Measurements from ENCODE around the gene TRAM2. TPM values are rescaled to one million over a fixed set of nuclear protein-coding genes. Genes with fewer than 3 reads are reported as not detected.

Gene TRAM2
- total and polyA plus RNA-seq, 2 of the 13 experiments (the other 11 are each of a cell fraction or from before 2014, with no cell fraction given) = 49.1 to 72.5 TPM

DNA sequence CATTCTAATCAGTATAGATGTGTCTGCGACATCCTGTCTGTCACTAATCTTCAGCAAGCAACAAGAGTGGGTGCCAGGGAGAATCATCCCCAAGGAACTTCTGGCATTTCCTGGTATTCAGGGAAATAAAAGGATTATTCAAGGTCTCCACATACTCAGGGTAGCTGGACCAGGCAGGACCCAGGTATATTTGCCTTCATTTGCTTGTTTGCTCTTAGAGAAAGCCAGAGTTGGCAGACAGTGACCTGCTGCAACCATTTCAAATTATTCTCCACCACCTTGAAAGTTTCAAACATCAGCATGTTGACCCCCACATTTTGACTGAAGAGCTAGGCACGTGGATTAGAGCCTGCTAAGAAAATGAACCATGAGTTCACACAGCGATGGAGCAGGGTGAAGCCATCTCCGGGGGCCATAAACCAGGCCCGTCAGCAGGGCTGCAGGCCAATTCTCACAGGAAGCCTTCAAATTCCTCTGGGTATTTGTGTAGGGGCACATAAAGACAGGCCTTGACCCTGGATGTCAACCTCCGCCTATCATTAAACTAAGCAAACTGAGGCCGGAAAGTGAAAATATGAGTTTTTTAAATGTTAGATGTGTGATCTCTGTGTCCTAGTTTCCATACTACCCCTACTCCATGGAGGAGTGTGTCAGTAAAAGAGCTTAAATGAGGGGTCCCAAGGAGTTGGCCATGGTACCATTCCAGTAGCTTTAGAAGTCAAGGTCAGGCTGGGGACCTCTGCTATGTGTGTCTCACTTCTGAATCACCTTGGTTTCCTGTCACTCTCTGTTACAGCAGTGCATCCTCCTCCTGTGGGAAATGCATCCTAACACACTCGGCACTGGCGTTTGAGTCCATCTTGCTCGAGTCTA is 32.9 kb downstream of the TRAM2 start (continued):
- TF ChIP-seq HDAC1 (CRISPR knock-in tag; IDR thresholded peaks at IDR 0.05) (peak; percentile 56), ZNF543 (CRISPR knock-in tag; IDR thresholded peaks at IDR 0.05) (0 out of 2 replicates have a peak, but pooled peaks have one; percentile 41), ELF4 (CRISPR knock-in tag; IDR thresholded peaks at IDR 0.05; ENCODE audit: borderline replicate concordance) (peak; percentile 63), ZNF30 (CRISPR knock-in tag; IDR thresholded peaks at IDR 0.05) (no peak), IRF2 (CRISPR knock-in tag; IDR thresholded peaks at IDR 0.05) (no peak), SIN3A (IDR thresholded peaks at IDR 0.05; ENCODE audit: borderline replicate concordance, low read depth, low read length) (0 out of 2 replicates have a peak, but pooled peaks have one; percentile 44), ERF (CRISPR knock-in tag; IDR thresholded peaks at IDR 0.05) (no peak; the same call in 1 of the 2 replicates), ZNF143 (CRISPR knock-in tag; IDR thresholded peaks at IDR 0.05) (no peak), ZNF263 (CRISPR knock-in tag; IDR thresholded peaks at IDR 0.05) (peak; percentile 57), FOXA3 (CRISPR knock-in tag; IDR thresholded peaks at IDR 0.05) (peak; percentile 80), SNAPC2 (CRISPR knock-in tag; IDR thresholded peaks at IDR 0.05) (no peak), ZSCAN12 (CRISPR knock-in tag; IDR thresholded peaks at IDR 0.05) (0 out of 2 replicates have a peak, but pooled peaks have one; percentile 22), ZFP82 (CRISPR knock-in tag; IDR thresholded peaks at IDR 0.05; ENCODE audit: borderline replicate concordance) (no peak), KLF9 (CRISPR knock-in tag; IDR thresholded peaks at IDR 0.05; ENCODE audit: low read depth) (peak; percentile 46; the same call in 1 of the 2 replicates), ZFP1 (CRISPR knock-in tag; IDR thresholded peaks at IDR 0.05) (peak; percentile 50), ZMYM4 (CRISPR knock-in tag; IDR thresholded peaks at IDR 0.05) (peak; percentile 74; the same call in 1 of the 2 replicates), ZFY (CRISPR knock-in tag; IDR thresholded peaks at IDR 0.05) (peak; percentile 72), NR2F6 (IDR thresholded peaks at IDR 0.05) (peak; percentile 97), NR2F6 (CRISPR knock-in tag; IDR thresholded peaks at IDR 0.05) (peak; percentile 94), SATB2 (CRISPR knock-in tag; IDR thresholded peaks at IDR 0.05) (0 out of 2 replicates have a peak, but pooled peaks have one; percentile 44), GZF1 (CRISPR knock-in tag; IDR thresholded peaks at IDR 0.05) (peak; percentile 83; the same call in 1 of the 2 replicates), ZNF619 (CRISPR knock-in tag; IDR thresholded peaks at IDR 0.05) (no peak), CBX5 (CRISPR knock-in tag; IDR thresholded peaks at IDR 0.05; ENCODE audit: borderline replicate concordance) (peak; percentile 59; the same call in 1 of the 2 replicates), TBX3 (IDR thresholded peaks at IDR 0.05; ENCODE audit: borderline replicate concordance) (0 out of 2 replicates have a peak, but pooled peaks have one; percentile 12)
- TF ChIP-seq, protein P1, sequence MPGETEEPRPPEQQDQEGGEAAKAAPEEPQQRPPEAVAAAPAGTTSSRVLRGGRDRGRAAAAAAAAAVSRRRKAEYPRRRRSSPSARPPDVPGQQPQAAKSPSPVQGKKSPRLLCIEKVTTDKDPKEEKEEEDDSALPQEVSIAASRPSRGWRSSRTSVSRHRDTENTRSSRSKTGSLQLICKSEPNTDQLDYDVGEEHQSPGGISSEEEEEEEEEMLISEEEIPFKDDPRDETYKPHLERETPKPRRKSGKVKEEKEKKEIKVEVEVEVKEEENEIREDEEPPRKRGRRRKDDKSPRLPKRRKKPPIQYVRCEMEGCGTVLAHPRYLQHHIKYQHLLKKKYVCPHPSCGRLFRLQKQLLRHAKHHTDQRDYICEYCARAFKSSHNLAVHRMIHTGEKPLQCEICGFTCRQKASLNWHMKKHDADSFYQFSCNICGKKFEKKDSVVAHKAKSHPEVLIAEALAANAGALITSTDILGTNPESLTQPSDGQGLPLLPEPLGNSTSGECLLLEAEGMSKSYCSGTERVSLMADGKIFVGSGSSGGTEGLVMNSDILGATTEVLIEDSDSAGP (CRISPR knock-in tag; IDR thresholded peaks at IDR 0.05; ENCODE audit: borderline replicate concordance) = peak; percentile 74; the same call in 1 of the 2 replicates
- TF ChIP-seq, protein P2, sequence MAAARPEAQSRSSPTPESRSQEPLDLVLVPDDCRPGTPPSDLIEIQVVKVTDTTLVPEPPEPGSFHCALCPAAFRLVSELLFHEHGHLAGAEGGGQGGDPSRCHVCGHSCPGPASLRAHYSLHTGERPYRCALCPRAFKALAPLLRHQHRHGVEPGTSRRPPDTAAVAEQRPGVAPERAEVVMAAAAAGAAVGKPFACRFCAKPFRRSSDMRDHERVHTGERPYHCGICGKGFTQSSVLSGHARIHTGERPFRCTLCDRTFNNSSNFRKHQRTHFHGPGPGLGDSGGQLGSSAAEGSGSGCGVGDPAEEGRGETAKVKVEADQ (CRISPR knock-in tag; IDR thresholded peaks at IDR 0.05; ENCODE audit: borderline replicate concordance) = no peak
- TF ChIP-seq, protein P3, sequence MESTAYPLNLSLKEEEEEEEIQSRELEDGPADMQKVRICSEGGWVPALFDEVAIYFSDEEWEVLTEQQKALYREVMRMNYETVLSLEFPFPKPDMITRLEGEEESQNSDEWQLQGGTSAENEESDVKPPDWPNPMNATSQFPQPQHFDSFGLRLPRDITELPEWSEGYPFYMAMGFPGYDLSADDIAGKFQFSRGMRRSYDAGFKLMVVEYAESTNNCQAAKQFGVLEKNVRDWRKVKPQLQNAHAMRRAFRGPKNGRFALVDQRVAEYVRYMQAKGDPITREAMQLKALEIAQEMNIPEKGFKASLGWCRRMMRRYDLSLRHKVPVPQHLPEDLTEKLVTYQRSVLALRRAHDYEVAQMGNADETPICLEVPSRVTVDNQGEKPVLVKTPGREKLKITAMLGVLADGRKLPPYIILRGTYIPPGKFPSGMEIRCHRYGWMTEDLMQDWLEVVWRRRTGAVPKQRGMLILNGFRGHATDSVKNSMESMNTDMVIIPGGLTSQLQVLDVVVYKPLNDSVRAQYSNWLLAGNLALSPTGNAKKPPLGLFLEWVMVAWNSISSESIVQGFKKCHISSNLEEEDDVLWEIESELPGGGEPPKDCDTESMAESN (CRISPR knock-in tag; conservative IDR thresholded peaks at IDR 0.05) = peak; percentile 53; the same call in 1 of the 2 replicates
- TF ChIP-seq, protein P4, sequence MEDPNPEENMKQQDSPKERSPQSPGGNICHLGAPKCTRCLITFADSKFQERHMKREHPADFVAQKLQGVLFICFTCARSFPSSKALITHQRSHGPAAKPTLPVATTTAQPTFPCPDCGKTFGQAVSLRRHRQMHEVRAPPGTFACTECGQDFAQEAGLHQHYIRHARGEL (CRISPR knock-in tag; IDR thresholded peaks at IDR 0.05) = no peak

All from HepG2 (cell line).